Measurements from ENCODE around the gene ACSF3.
"Not testable (repeated sequence)": the region's sequence is repeated elsewhere in the genome, so short reads cannot be mapped to it uniquely, and the experiment has no call there.

The ACSF3 gene

DNA sequence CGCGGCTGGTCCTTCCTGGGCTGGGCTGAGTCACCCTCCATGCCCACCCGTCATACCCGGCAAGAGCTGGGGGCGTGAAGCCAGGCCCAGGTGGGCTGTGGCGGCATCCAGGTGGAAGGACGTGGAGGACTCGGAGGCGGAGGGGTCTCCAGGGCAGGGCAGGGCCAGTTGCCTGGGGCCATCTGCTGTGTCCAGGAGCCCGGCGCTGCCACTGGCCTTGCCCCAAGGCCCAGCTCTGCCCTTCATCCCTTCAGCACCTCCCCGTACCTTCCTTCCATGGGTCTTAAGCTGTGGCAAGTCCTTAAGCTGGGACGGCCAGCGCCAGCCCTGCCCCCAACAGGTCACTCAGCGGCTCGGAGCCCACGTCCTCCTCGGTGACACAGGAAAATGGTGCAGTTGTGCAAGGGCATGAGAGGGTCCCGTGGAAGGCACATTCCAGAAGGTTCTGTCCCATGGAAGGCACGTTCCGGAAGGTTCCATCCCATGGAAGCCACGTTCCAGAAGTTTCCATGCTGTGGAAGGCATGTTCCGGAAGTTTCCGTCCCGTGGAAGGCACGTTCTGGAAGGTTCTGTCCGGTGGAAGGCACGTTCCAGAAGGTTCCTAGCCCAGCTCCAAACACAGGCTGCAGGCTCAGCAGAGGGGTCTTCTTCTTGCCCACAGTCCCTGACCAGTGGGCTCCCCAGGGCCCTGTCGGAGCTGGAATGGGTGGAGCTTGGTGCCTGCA is 67.5 kb downstream of the ACSF3 start:
- H3K4me3 ChIP-seq (ENCODE audit: low read depth, low read length) = no peak overlapping the region
- no peak for DNase-seq (ENCODE audit: low read depth)
- TF ChIP-seq, protein P1, sequence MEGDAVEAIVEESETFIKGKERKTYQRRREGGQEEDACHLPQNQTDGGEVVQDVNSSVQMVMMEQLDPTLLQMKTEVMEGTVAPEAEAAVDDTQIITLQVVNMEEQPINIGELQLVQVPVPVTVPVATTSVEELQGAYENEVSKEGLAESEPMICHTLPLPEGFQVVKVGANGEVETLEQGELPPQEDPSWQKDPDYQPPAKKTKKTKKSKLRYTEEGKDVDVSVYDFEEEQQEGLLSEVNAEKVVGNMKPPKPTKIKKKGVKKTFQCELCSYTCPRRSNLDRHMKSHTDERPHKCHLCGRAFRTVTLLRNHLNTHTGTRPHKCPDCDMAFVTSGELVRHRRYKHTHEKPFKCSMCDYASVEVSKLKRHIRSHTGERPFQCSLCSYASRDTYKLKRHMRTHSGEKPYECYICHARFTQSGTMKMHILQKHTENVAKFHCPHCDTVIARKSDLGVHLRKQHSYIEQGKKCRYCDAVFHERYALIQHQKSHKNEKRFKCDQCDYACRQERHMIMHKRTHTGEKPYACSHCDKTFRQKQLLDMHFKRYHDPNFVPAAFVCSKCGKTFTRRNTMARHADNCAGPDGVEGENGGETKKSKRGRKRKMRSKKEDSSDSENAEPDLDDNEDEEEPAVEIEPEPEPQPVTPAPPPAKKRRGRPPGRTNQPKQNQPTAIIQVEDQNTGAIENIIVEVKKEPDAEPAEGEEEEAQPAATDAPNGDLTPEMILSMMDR (IDR thresholded peaks at IDR 0.05; ENCODE audit: insufficient read depth, low read depth, low read length, missing control alignments) = no peak

DNA sequence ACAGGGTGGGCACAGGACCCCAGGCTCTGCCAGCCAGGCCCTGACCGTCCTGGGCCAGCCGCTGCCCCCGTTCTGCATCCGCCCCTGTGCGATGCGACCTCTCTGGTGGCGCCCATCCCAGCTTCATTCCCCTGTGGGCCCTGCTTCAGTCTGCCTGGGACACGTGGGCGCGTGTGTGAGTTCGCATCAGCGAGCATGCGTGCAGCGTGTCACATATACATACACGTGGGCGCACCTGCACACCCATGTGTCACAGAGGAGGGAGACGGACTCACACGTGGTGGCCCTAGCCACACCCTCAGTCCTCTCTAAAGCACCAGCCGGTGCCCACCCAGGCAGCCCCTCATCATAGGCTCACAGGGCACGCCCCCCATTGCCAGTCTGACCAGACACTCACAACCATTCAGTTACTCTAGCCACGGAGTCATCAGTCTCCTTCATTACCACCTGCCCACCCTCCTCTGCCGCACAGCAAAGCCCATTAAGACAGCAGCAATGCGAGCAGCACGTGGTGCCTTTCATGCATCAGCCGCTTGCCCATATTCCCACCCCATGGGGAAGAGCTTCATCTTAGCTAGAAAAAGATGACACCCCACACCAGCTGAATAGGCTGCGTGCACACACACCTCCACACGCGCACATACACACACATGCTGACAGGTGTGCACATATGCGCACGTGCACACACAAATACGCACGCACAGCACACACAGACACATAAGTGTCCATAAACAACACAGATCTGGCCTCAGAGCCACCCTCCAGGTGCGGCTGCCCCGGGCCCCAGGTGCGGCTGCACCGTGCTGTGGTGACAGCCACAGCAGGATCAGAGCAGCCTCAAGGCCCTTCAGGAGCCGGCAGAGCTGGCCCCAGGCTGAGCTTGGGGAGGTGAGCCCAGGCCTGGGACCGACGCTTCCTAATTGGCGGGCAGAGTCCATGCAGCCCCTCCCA is 68.4 kb downstream of the ACSF3 start:
- no peak for DNase-seq (ENCODE audit: low read depth)
- no peak overlapping the region for H3K4me3 ChIP-seq (ENCODE audit: low read depth, low read length)
- TF ChIP-seq, protein P1 (IDR thresholded peaks at IDR 0.05; ENCODE audit: insufficient read depth, low read depth, low read length, missing control alignments) = no peak

DNA sequence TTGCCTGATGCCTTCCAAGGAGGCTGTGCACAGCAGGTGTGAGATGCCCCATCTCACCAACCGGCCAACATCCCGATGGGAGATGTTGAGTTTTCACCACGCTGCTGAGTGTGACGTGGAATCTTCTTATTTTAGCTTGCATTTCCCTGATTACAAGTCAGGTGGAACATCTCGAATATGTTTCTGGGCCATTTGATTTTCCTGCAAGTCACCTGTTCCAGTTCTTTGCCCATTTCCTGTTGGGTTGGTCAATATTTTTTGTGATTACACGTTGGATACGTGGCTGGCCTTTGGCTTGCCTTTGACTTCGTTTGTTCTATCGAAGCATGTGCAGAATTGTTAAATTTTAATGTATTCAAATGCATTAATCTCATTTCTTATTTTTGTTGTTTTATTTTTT is 69.6 kb downstream of the ACSF3 start:
- no peak overlapping the region for H3K4me3 ChIP-seq (ENCODE audit: low read depth, low read length)
- DNase-seq (ENCODE audit: low read depth) = no peak
- TF ChIP-seq, protein P1 (IDR thresholded peaks at IDR 0.05; ENCODE audit: insufficient read depth, low read depth, low read length, missing control alignments) = no peak

DNA sequence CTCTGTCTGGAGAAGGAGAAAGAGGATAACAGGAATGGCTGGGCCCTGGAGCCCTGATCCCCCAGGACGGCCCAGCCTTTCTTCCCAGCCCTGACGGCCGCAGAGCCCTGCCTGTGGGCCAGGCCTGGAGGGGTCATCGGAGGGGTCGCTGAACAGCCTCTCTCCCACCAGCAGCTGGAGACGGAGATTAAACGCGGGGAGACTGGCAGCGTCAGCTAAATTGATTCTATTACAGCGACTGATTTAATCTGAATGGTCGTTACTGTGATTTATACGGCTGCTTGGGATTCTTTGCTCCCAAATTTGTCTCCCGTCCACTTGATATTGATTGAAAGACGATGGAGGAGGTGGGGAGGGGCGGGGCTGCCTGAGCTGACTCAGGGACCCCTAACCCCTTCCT is 70.8 kb downstream of the ACSF3 start:
- no peak for DNase-seq (ENCODE audit: low read depth)
- TF ChIP-seq, protein P1 (IDR thresholded peaks at IDR 0.05; ENCODE audit: insufficient read depth, low read depth, low read length, missing control alignments) = no peak
- no peak overlapping the region for H3K4me3 ChIP-seq (ENCODE audit: low read depth, low read length)

DNA sequence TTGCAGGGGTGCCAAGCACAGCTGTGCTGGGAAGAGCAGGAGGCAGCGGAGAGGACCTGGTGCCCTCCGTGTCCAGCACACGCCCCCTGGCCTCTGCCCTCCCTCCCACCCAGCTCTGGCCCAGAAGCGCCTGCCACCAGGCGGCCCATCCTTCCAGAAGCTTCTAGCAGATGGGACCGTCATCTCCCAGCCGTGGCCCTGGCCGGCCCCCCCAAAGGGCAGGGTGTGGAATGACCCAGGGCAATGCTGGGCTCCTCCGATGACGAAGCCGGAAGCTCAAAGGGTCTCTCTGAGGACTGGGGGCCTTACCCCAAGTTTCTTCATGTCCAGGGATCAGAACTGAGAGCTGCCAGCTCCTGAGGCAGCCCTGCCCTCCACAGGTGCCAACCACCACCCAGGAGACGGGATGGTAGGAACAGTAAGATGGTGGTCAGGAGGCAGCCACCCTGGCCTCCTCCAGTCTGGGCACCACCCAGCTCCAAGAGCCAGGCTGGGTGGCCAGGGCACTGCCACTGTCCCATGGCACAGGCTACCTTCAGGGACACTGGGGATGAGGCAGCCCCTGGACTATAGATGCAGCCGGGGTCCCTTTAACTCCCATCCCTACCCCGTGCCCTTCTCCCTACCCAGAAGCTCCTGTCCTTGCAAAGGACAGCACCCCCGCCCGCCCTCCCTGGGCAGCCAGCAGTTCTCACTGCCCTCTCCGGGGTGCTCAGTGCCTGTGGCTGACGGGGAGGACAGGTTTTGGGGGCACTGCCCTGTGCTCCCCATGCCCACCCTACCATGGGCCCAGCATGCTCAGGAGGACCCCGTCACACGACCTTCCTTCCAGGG is 71.4 kb downstream of the ACSF3 start:
- DNase-seq (ENCODE audit: low read depth) = no peak
- TF ChIP-seq, protein P1 (IDR thresholded peaks at IDR 0.05; ENCODE audit: insufficient read depth, low read depth, low read length, missing control alignments) = no peak
- no peak overlapping the region for H3K4me3 ChIP-seq (ENCODE audit: low read depth, low read length)

DNA sequence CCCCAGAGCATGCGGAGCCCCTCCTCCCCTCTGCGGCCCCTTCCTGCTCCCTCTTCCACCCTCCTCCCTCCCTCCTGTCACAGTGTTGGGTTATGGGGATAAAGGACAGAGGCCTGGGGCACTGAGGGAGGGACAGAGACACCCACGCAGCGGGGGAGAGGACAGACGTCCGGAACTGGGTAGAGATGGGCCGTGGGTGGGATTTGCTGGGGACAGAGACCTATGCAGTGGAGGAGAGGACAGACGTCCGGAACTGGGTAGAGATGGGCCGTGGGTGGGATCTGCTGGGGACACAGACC is 72.0 kb downstream of the ACSF3 start:
- H3K4me3 ChIP-seq (ENCODE audit: low read depth, low read length); DNase-seq (ENCODE audit: low read depth): not testable (repeated sequence)

All from GM12865 (cell line).